K562 (cell line): ENCODE results near the gene BCAP31. TPM values are rescaled to one million over a fixed set of nuclear protein-coding genes. Genes with fewer than 3 reads are reported as not detected.
A peak's percentile ranks its signal among the peaks of the same experiment; 100 is the strongest.
"Not testable (repeated sequence)": the region's sequence is repeated elsewhere in the genome, so short reads cannot be mapped to it uniquely, and the experiment has no call there.

Experiments used
- CREB1 ChIP-seq, 2 experiments: sonication (generic) in 1 of 2; formaldehyde crosslinking in 1 of 2; IDR thresholded peaks; 2 replicates each; pipeline versions ENCODE4 v1.6.1 to v1.8.0; 2012 to 2022; ENCODE audit warnings: inconsistent platforms in 1 of 2, mild to moderate bottlenecking in 1 of 2, missing genetic modification reagents in 1 of 2, moderate library complexity in 1 of 2
- CREB3L1 ChIP-seq: fragments of 450-650 bp; IDR thresholded peaks from 2 replicates; pipeline ENCODE4 v1.6.1; 2014; ENCODE audit warnings: low read depth, mild to moderate bottlenecking, moderate library complexity, borderline replicate concordance
- CXXC5 ChIP-seq: fragments of 250-450 bp; sonication (Bioruptor Pico); IDR thresholded peaks from 2 replicates; pipeline ENCODE4 v1.8.0; 2022; ENCODE audit warnings: inconsistent platforms, mild to moderate bottlenecking, moderate library complexity
- E2F6 ChIP-seq, 2 experiments: IDR thresholded peaks; 2 replicates each; pipeline ENCODE4 v1.6.1; 2011; ENCODE audit warnings: borderline replicate concordance in 1 of 2, control low read depth in 1 of 2, low read depth in 1 of 2, low read length in 1 of 2, mild to moderate bottlenecking in 1 of 2, mixed read lengths in 1 of 2, moderate library complexity in 1 of 2; ENCODE audit not compliant: insufficient read depth in 1 of 2, insufficient read length in 1 of 2, poor library complexity in 1 of 2, severe bottlenecking in 1 of 2; ENCODE audit errors: extremely low read depth in 1 of 2
- EGR1 ChIP-seq: fragments of 450-650 bp; conservative IDR thresholded peaks from 2 replicates; pipeline ENCODE4 v1.6.1; 2017; ENCODE audit warnings: mild to moderate bottlenecking
- GABPA ChIP-seq: fragments of 200-800 bp; sonication (Bioruptor generic); conservative IDR thresholded peaks from 2 replicates; pipeline ENCODE4 v1.6.1; 2016; ENCODE audit warnings: low read depth, missing genetic modification characterization, missing compliant biosample characterization
- MAX ChIP-seq: sonication (generic); formaldehyde crosslinking; IDR thresholded peaks from 2 replicates; pipeline ENCODE4 v1.9.0; 2022; ENCODE audit warnings: mild to moderate bottlenecking, missing genetic modification reagents
- MAZ ChIP-seq, 2 experiments: fragments of 450-650 bp in 1 of 2; sonication (generic) in 1 of 2; formaldehyde crosslinking; IDR thresholded peaks in 1 of 2; conservative IDR thresholded peaks in 1 of 2; 2 replicates each; pipeline versions ENCODE4 v1.4.0 to v1.5.0; 2020; ENCODE audit warnings: mild to moderate bottlenecking in 1 of 2, missing genetic modification reagents in 1 of 2
- NR2C2 ChIP-seq, 2 experiments: fragments of 200-800 bp in 1 of 2; sonication (Bioruptor generic) in 1 of 2; sonication (generic) in 1 of 2; formaldehyde crosslinking in 1 of 2; IDR thresholded peaks; 2 replicates each; pipeline versions ENCODE4 v1.6.1 to v1.8.0; 2016 to 2022; ENCODE audit warnings: mild to moderate bottlenecking in 1 of 2, missing compliant biosample characterization in 1 of 2, missing genetic modification characterization in 1 of 2, missing genetic modification reagents in 1 of 2
- NRF1 ChIP-seq, 2 experiments: fragments of 450-650 bp; IDR thresholded peaks in 1 of 2; conservative IDR thresholded peaks in 1 of 2; 2 replicates each; pipeline ENCODE4 v1.6.1; 2014; ENCODE audit warnings: mild to moderate bottlenecking in 2 of 2
- POLR2A ChIP-seq: fragments of 450-650 bp; conservative IDR thresholded peaks from 2 replicates; pipeline ENCODE4 v1.6.1; 2016
- RAD21 ChIP-seq, 2 experiments: fragments of 250-450 bp in 1 of 2; fragments of 450-650 bp in 1 of 2; sonication (Bioruptor Pico) in 1 of 2; formaldehyde crosslinking in 1 of 2; IDR thresholded peaks in 1 of 2; conservative IDR thresholded peaks in 1 of 2; 2 replicates each; pipeline versions ENCODE4 v1.4.0 to v1.8.0; 2020 to 2022; ENCODE audit warnings: mild to moderate bottlenecking in 2 of 2, moderate library complexity in 1 of 2
- SUPT5H ChIP-seq: fragments of 450-650 bp; IDR thresholded peaks from 2 replicates; pipeline ENCODE4 v1.6.1; 2016
- polyA plus RNA-seq, 8 experiments: library from polyadenylated mRNA; depleted of rRNA in 4 of 8; stranded (reverse) in 5 of 8; unstranded in 3 of 8; fragments of >200 nt; fragmentation: Nextera tagmentation in 2 of 8; fragmentation: Illumina TruSeq in 1 of 8; extraction: Ambion mirVana in 2 of 8; extraction: Trizol in 1 of 8; gene quantifications; 2 replicates each; pipeline versions ENCODE4 v1.2.1 to v1.2.3, GENCODE V29; 2011 to 2014; ENCODE audit warnings: inconsistent platforms in 1 of 8, missing spikeins in 1 of 8
- total RNA-seq, 7 experiments: library from RNA; depleted of rRNA in 6 of 7; stranded (reverse); fragments of >200 nt in 6 of 7; fragmentation: Illumina TruSeq in 2 of 7; extraction: Trizol in 2 of 7; gene quantifications; 2 replicates each; pipeline versions ENCODE4 v1.2.1 to v1.2.3, GENCODE V29; 2011 to 2021; ENCODE audit warnings: low replicate concordance in 1 of 7
- TF ChIP-seq, protein P1 (sequence below): fragments of 200-800 bp; sonication (Bioruptor generic); IDR thresholded peaks from 2 replicates; pipeline ENCODE4 v1.6.1; 2016; ENCODE audit warnings: missing genetic modification characterization, missing compliant biosample characterization
- TF ChIP-seq, protein P2 (sequence below): sonication (generic); formaldehyde crosslinking; IDR thresholded peaks from 2 replicates; pipeline ENCODE4 v1.8.0; 2022; ENCODE audit warnings: mild to moderate bottlenecking, low read depth, missing genetic modification reagents

BCAP31 gene
- total and polyA plus RNA-seq, 9 of the 15 experiments (the other 6 are each of a cell fraction or from before 2014, with no cell fraction given) = 156 to 683 (median 188) TPM

GRCh38 chrX:153743468-153744209 is 19.5 kb upstream of the BCAP31 start (continued):
- TF ChIP-seq CREB3L1 = peak; percentile 24; the same call in 1 of the 2 replicates
- peak in 1 of 2 experiments; percentile 58 for TF ChIP-seq E2F6 (IDR thresholded peaks at IDR 0.05; ENCODE audit: borderline replicate concordance in 1 of 2, extremely low read depth in 1 of 2, insufficient read depth in 1 of 2, insufficient read length in 1 of 2, low read depth in 1 of 2, low read length in 1 of 2, poor library complexity in 1 of 2, severe bottlenecking in 1 of 2)
- peak; percentile 63 for TF ChIP-seq EGR1
- TF ChIP-seq CXXC5 (CRISPR knock-in tag) = peak; percentile 57
- TF ChIP-seq SUPT5H = peak; percentile 80
- peak; percentile 82 for TF ChIP-seq MAX (CRISPR knock-in tag)
- peak; percentile 59 to 68 for TF ChIP-seq NRF1 (conservative IDR thresholded peaks at IDR 0.05 in 1 of 2, IDR thresholded peaks at IDR 0.05 in 1 of 2)
- 0 out of 2 replicates have a peak, but pooled peaks have one; percentile 22 for TF ChIP-seq GABPA
- TF ChIP-seq, protein P1, sequence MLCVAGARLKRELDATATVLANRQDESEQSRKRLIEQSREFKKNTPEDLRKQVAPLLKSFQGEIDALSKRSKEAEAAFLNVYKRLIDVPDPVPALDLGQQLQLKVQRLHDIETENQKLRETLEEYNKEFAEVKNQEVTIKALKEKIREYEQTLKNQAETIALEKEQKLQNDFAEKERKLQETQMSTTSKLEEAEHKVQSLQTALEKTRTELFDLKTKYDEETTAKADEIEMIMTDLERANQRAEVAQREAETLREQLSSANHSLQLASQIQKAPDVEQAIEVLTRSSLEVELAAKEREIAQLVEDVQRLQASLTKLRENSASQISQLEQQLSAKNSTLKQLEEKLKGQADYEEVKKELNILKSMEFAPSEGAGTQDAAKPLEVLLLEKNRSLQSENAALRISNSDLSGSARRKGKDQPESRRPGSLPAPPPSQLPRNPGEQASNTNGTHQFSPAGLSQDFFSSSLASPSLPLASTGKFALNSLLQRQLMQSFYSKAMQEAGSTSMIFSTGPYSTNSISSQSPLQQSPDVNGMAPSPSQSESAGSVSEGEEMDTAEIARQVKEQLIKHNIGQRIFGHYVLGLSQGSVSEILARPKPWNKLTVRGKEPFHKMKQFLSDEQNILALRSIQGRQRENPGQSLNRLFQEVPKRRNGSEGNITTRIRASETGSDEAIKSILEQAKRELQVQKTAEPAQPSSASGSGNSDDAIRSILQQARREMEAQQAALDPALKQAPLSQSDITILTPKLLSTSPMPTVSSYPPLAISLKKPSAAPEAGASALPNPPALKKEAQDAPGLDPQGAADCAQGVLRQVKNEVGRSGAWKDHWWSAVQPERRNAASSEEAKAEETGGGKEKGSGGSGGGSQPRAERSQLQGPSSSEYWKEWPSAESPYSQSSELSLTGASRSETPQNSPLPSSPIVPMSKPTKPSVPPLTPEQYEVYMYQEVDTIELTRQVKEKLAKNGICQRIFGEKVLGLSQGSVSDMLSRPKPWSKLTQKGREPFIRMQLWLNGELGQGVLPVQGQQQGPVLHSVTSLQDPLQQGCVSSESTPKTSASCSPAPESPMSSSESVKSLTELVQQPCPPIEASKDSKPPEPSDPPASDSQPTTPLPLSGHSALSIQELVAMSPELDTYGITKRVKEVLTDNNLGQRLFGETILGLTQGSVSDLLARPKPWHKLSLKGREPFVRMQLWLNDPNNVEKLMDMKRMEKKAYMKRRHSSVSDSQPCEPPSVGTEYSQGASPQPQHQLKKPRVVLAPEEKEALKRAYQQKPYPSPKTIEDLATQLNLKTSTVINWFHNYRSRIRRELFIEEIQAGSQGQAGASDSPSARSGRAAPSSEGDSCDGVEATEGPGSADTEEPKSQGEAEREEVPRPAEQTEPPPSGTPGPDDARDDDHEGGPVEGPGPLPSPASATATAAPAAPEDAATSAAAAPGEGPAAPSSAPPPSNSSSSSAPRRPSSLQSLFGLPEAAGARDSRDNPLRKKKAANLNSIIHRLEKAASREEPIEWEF (CRISPR knock-in tag) = 0 out of 2 replicates have a peak, but pooled peaks have one; percentile 1
- TF ChIP-seq, protein P2, sequence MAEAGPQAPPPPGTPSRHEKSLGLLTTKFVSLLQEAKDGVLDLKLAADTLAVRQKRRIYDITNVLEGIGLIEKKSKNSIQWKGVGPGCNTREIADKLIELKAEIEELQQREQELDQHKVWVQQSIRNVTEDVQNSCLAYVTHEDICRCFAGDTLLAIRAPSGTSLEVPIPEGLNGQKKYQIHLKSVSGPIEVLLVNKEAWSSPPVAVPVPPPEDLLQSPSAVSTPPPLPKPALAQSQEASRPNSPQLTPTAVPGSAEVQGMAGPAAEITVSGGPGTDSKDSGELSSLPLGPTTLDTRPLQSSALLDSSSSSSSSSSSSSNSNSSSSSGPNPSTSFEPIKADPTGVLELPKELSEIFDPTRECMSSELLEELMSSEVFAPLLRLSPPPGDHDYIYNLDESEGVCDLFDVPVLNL (CRISPR knock-in tag) = 0 out of 2 replicates have a peak, but pooled peaks have one; percentile 60
- TF ChIP-seq RAD21 (CRISPR knock-in tag; conservative IDR thresholded peaks at IDR 0.05 in 1 of 2, IDR thresholded peaks at IDR 0.05 in 1 of 2) = peak in 1 of 2 experiments; percentile 29; a peak in 2 of 4 replicates
- peak; percentile 82 for TF ChIP-seq POLR2A
- TF ChIP-seq MAZ (CRISPR knock-in tag; conservative IDR thresholded peaks at IDR 0.05 in 1 of 2, IDR thresholded peaks at IDR 0.05 in 1 of 2) = peak; percentile 48 to 84; a peak in 2 of 4 replicates
- not testable (repeated sequence) for TF ChIP-seq NR2C2 (CRISPR knock-in tag; IDR thresholded peaks at IDR 0.05); CREB1 (IDR thresholded peaks at IDR 0.05)
- TF ChIP-seq NR2C2 (tag; IDR thresholded peaks at IDR 0.05) = peak; percentile 29
- peak; percentile 33; the same call in 1 of the 2 replicates for TF ChIP-seq CREB1 (CRISPR knock-in tag; IDR thresholded peaks at IDR 0.05)
